ENCODE measurements around the gene MEF2C.
A peak's percentile ranks its signal among the peaks of the same experiment; 100 is the strongest.

Gene MEF2C

DNA sequence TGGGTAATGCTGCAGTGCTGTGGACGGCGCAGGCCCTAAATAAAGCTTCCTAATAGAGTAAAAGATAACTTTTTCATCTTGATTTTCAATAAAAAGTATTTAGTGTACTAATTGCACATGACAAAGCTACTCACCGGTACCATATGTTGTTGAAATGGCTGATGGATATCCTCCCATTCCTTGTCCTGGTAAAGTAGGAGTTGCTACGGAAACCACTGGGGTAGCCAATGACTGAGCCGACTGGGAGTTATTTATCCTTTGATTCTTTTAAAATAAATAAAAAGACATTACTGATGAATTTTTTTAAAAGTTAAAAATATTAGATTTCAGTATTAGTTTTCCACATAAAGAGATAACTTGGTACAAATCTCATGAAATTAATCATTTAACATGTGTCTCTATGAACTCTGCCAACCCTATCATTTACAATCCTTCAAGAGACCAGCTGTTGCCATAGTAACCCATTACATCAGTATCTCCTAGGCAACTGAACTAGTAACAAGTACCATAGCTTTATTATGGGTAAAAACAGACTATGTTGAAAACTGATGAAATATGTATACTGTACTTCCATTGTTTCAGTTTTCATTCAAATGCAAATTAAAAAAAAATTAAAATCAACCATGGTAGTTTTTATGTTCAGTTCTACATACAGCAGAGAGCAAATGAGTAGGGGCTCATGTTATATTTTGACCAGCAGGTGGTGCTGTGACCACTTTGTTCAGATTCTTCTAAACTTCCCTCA lies 153.7 kb downstream of the MEF2C start:
- H3K4me3 ChIP-seq (ENCODE audit: low read depth, low read length), result no peak overlapping the region
- TF ChIP-seq, protein P1, sequence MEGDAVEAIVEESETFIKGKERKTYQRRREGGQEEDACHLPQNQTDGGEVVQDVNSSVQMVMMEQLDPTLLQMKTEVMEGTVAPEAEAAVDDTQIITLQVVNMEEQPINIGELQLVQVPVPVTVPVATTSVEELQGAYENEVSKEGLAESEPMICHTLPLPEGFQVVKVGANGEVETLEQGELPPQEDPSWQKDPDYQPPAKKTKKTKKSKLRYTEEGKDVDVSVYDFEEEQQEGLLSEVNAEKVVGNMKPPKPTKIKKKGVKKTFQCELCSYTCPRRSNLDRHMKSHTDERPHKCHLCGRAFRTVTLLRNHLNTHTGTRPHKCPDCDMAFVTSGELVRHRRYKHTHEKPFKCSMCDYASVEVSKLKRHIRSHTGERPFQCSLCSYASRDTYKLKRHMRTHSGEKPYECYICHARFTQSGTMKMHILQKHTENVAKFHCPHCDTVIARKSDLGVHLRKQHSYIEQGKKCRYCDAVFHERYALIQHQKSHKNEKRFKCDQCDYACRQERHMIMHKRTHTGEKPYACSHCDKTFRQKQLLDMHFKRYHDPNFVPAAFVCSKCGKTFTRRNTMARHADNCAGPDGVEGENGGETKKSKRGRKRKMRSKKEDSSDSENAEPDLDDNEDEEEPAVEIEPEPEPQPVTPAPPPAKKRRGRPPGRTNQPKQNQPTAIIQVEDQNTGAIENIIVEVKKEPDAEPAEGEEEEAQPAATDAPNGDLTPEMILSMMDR (conservative IDR thresholded peaks at IDR 0.05; ENCODE audit: low read depth, low read length), result peak; percentile 73
- peak; percentile 91 for DNase-seq (ENCODE audit: low read depth)

DNA sequence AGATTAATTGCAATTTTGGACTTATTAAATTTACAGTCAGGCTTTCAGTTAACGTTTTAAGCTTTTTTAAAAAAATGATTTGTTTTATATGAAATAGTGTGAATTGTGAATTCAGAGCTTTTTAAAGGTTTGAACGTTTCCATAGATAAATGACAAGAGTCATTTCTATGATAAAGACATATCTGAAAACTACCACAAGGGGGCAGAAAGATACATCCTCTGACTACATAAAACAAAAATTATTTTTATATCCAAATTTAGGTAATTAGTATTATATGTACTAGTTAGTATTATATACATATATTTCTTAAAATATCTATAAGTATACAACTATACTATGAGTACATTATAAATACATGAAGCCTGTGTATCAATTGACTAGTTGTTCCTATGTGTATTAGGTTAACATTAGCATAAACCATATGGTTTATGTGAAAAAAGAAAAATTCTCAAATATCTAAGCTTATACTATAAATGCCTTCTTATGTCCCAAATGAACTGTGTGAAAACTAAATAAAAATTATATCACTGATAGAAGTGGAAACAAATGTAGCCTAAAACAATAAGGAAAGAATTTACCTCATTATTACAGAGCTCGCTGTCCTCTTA lies 155.2 kb downstream of the MEF2C start:
- DNase-seq (ENCODE audit: low read depth), result peak; percentile 57
- TF ChIP-seq, protein P1 (conservative IDR thresholded peaks at IDR 0.05; ENCODE audit: low read depth, low read length), result peak; percentile 56
- H3K4me3 ChIP-seq (ENCODE audit: low read depth, low read length), result no peak overlapping the region

DNA sequence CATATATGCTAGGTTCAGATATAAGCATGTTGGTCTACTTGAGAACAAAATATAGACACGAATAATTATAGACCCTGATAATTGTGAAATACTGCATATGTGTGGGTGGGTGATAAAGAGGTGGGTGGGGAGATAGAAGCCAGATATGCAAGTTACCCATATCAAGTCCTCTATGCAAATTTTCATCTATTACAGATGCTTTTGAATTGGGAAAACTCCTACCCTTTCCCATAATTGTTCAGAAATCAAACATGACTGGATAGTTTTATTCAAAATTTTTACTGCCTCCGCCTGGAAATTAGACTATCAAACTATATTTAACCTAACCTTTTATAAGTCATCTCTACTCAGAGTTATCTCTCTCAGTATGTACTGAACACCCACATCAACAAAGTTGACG lies 157.5 kb downstream of the MEF2C start:
- DNase-seq (ENCODE audit: low read depth), result no peak
- H3K4me3 ChIP-seq (ENCODE audit: low read depth, low read length), result no peak overlapping the region
- TF ChIP-seq, protein P1 (conservative IDR thresholded peaks at IDR 0.05; ENCODE audit: low read depth, low read length), result no peak

DNA sequence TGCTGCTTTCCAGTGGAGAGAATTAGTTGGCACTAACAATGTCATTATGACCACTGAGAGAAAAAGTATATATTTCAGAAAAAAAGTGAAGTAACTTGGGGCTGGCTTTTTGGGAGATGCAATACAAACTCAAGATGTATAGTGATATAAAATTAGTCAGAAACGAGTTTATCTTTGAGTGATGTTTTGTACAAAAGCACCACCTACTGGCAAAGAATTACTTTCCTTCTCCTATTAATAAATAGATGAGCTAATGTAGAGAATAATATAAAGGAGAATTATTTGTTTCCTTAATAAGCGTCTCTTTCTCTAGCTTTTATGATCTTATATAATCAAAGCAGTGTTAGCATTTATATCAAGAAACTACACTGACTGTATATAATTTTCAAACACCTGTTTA lies 158.8 kb downstream of the MEF2C start:
- no peak overlapping the region for H3K4me3 ChIP-seq (ENCODE audit: low read depth, low read length)
- TF ChIP-seq, protein P1 (conservative IDR thresholded peaks at IDR 0.05; ENCODE audit: low read depth, low read length), result peak; percentile 50
- DNase-seq (ENCODE audit: low read depth), result peak; percentile 57

DNA sequence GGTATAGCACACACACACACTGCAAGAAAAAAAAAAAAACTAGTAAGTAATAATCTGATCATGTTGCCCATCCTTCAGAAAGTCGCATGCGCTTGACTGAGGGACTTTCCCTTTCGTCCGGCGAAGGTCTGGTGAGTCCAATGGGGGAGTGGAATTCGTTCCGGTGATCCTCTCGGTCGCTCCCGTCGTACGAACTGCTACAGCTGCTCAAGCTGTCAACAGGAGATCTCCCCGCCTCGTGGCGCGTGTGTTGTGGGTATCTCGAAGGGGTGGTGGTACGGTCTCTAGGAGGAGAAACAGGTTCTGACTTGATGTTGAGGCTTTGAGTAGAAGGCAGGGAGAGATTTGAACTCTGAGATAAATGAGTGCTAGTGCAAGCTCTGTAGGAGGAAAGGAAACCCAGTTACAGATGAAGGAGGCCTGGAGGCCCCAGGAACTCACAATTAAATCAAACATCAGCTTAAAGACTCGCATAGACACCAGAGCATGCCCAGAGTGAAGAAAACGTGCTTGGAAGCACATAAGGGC lies 160.4 kb downstream of the MEF2C start:
- no peak for DNase-seq (ENCODE audit: low read depth)
- H3K4me3 ChIP-seq (ENCODE audit: low read depth, low read length), result no peak overlapping the region
- TF ChIP-seq, protein P1 (conservative IDR thresholded peaks at IDR 0.05; ENCODE audit: low read depth, low read length), result no peak

DNA sequence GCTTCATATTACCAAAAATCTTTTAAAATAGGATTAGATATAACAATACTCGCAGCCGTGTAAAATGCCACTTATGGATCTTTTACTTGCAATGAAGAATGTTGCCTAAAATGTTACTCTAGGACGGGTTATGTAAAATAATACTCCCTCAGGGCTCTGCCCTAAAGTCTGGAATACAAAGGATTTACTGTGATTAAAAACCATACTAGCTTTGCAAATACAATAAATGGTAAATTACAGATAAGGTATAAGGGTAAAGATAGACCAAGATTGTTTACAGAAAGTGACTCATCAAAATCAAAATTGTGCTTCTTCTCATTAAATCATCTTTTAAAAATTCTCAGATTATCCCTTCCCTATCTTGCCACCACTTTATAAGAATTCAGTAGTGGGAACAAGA lies 163.6 kb downstream of the MEF2C start:
- DNase-seq (ENCODE audit: low read depth), result no peak
- TF ChIP-seq, protein P1 (conservative IDR thresholded peaks at IDR 0.05; ENCODE audit: low read depth, low read length), result no peak
- H3K4me3 ChIP-seq (ENCODE audit: low read depth, low read length), result no peak overlapping the region
